Measurements from ENCODE around the gene ANGPTL5.
A peak's percentile ranks its signal among the peaks of the same experiment; 100 is the strongest.

Gene ANGPTL5

GRCh38 chr11:101885631-101886030, 30.7 kb downstream of the ANGPTL5 start:
- no peak for DNase-seq (ENCODE audit: low read depth)

- no peak for DNase-seq (ENCODE audit: low read depth)
These were observed 34.7 kb downstream of the ANGPTL5 start for GRCh38 chr11:101881586-101881985.

GRCh38 chr11:101880222-101880621, 36.1 kb downstream of the ANGPTL5 start:
- peak; percentile 75 for DNase-seq (ENCODE audit: low read depth)

- no peak for DNase-seq (ENCODE audit: low read depth)
These were observed 44.0 kb downstream of the ANGPTL5 start for GRCh38 chr11:101872171-101872882.

GRCh38 chr11:101870510-101870909, 45.8 kb downstream of the ANGPTL5 start:
- DNase-seq (ENCODE audit: low read depth): peak; percentile 86

- peak; percentile 43 for DNase-seq (ENCODE audit: low read depth)
These were observed 48.4 kb downstream of the ANGPTL5 start for GRCh38 chr11:101867951-101868350.

GRCh38 chr11:101866619-101867491, 49.5 kb downstream of the ANGPTL5 start:
- peak; percentile 89 for DNase-seq (ENCODE audit: low read depth)

GRCh38 chr11:101864098-101864497, 52.2 kb downstream of the ANGPTL5 start:
- DNase-seq (ENCODE audit: low read depth): no peak

- peak; percentile 96 for DNase-seq (ENCODE audit: low read depth)
These were observed 53.0 kb downstream of the ANGPTL5 start for GRCh38 chr11:101863361-101863760.

- DNase-seq (ENCODE audit: low read depth): peak; percentile 90
These were observed 53.7 kb downstream of the ANGPTL5 start for GRCh38 chr11:101862391-101863233.

- DNase-seq (ENCODE audit: low read depth): peak; percentile 75
These were observed 55.5 kb downstream of the ANGPTL5 start for GRCh38 chr11:101860696-101861427.

- peak; percentile 27 for DNase-seq (ENCODE audit: low read depth)
These were observed 64.1 kb downstream of the ANGPTL5 start for GRCh38 chr11:101852260-101852659.

- DNase-seq (ENCODE audit: low read depth): peak; percentile 37
These were observed 68.1 kb downstream of the ANGPTL5 start for GRCh38 chr11:101848262-101848661.

- DNase-seq (ENCODE audit: low read depth): no peak
These were observed 71.7 kb downstream of the ANGPTL5 start for GRCh38 chr11:101844608-101845007.

GRCh38 chr11:101840704-101841103, 75.6 kb downstream of the ANGPTL5 start:
- DNase-seq (ENCODE audit: low read depth): peak; percentile 29

Measured in EH (cell line).